ENCODE measurements around the gene EREG. TPM values are rescaled to one million over a fixed set of nuclear protein-coding genes. Genes with fewer than 3 reads are reported as not detected.
A peak's percentile ranks its signal among the peaks of the same experiment; 100 is the strongest.

The EREG gene
- polyA plus RNA-seq, 1 donor (not counting 4 experiments of a cell fraction or from before 2014, with no cell fraction given), result 38.7 TPM

GRCh38 chr4:74374561-74375327 lies 9.8 kb downstream of the EREG start:
- peaks cover 64% of the 10 kb centered on the region for H3K4me1 ChIP-seq (ENCODE audit: control insufficient read depth, extremely low read depth, insufficient read depth, low read length)
- peak overlapping the region in 2 of 3 experiments; percentile 47 to 55 for H3K4me3 ChIP-seq (ENCODE audit: control insufficient read depth in 2 of 3, extremely low read depth in 1 of 3, insufficient read depth in 2 of 3, low read depth in 1 of 3, low read length in 3 of 3)
- H4K20me1 ChIP-seq (ENCODE audit: control insufficient read depth, extremely low read depth, insufficient read depth, low read length), result no peaks in the 10 kb centered on the region
- H3K9me1 ChIP-seq (ENCODE audit: control insufficient read depth, extremely low read depth, insufficient read depth, low read length), result peaks cover 2% of the 10 kb centered on the region
- peaks cover 2 to 12% of the 10 kb centered on the region in 2 experiments for H3K36me3 ChIP-seq (ENCODE audit: control insufficient read depth in 2 of 2, extremely low read depth in 1 of 2, insufficient read depth in 2 of 2, low read length in 2 of 2)
- H2AFZ ChIP-seq (ENCODE audit: control insufficient read depth, low read length), result no peak overlapping the region
- H3K27ac ChIP-seq (ENCODE audit: control insufficient read depth, insufficient read depth, low read length), result peak overlapping the region; percentile 95
- H3K27me3 ChIP-seq (ENCODE audit: control insufficient read depth, extremely low read depth, insufficient read depth, low read length), result no peaks in the 10 kb centered on the region
- peak overlapping the region; percentile 57 for H3K9ac ChIP-seq (ENCODE audit: control insufficient read depth, extremely low read depth, insufficient read depth, low read length)
- peak; percentile 91 for DNase-seq (ENCODE audit: low read depth, low spot score)
- dilution Hi-C loops (cut with MboI; ENCODE audit: extremely low pct_ligation_motif_present, low sequenced_read_pairs), result no loop called here
- no peaks in the 10 kb centered on the region for H3K9me3 ChIP-seq (ENCODE audit: control insufficient read depth, low read depth, low read length)
- peaks cover 14% of the 10 kb centered on the region for H3K79me2 ChIP-seq (ENCODE audit: control insufficient read depth, insufficient read depth, low read length)
- H3K4me2 ChIP-seq (ENCODE audit: control insufficient read depth, extremely low read depth, insufficient read depth, low read depth, low read length), result peak overlapping the region; percentile 80
- FAIRE-seq, result peak; percentile 97
- TF ChIP-seq EZH2 (IDR thresholded peaks at IDR 0.05; ENCODE audit: low read length) (no peak), CTCF (optimal IDR thresholded peaks at IDR 0.05 in 1 of 3, IDR thresholded peaks at IDR 0.05 in 1 of 3, conservative IDR thresholded peaks at IDR 0.05 in 1 of 3; ENCODE audit: extremely low read depth in 1 of 3, insufficient read depth in 2 of 3, low read length in 3 of 3) (no peak)

GRCh38 chr4:74375824-74376426 lies 11.0 kb downstream of the EREG start:
- no peak for TF ChIP-seq CTCF (optimal IDR thresholded peaks at IDR 0.05 in 1 of 3, IDR thresholded peaks at IDR 0.05 in 1 of 3, conservative IDR thresholded peaks at IDR 0.05 in 1 of 3; ENCODE audit: extremely low read depth in 1 of 3, insufficient read depth in 2 of 3, low read length in 3 of 3)
- no peak for TF ChIP-seq EZH2 (IDR thresholded peaks at IDR 0.05; ENCODE audit: low read length)
- Histone ChIP-seq H3K9me1 (ENCODE audit: control insufficient read depth, extremely low read depth, insufficient read depth, low read length) (no peaks in the 10 kb centered on the region), H2AFZ (ENCODE audit: control insufficient read depth, low read length) (peak overlapping the region; percentile 12), H3K4me3 (ENCODE audit: control insufficient read depth in 2 of 3, extremely low read depth in 1 of 3, insufficient read depth in 2 of 3, low read depth in 1 of 3, low read length in 3 of 3) (peak overlapping the region in 2 of 3 experiments; percentile 24 to 48), H4K20me1 (ENCODE audit: control insufficient read depth, extremely low read depth, insufficient read depth, low read length) (no peaks in the 10 kb centered on the region), H3K9ac (ENCODE audit: control insufficient read depth, extremely low read depth, insufficient read depth, low read length) (peak overlapping the region; percentile 58), H3K36me3 (ENCODE audit: control insufficient read depth in 2 of 2, extremely low read depth in 1 of 2, insufficient read depth in 2 of 2, low read length in 2 of 2) (peaks cover 2 to 21% of the 10 kb centered on the region in 2 experiments), H3K4me2 (ENCODE audit: control insufficient read depth, extremely low read depth, insufficient read depth, low read depth, low read length) (peak overlapping the region; percentile 73), H3K9me3 (ENCODE audit: control insufficient read depth, low read depth, low read length) (no peaks in the 10 kb centered on the region), H3K79me2 (ENCODE audit: control insufficient read depth, insufficient read depth, low read length) (peaks cover 13% of the 10 kb centered on the region), H3K27me3 (ENCODE audit: control insufficient read depth, extremely low read depth, insufficient read depth, low read length) (no peaks in the 10 kb centered on the region), H3K27ac (ENCODE audit: control insufficient read depth, insufficient read depth, low read length) (peak overlapping the region; percentile 77), H3K4me1 (ENCODE audit: control insufficient read depth, extremely low read depth, insufficient read depth, low read length) (peaks cover 54% of the 10 kb centered on the region)
- dilution Hi-C loops (cut with MboI; ENCODE audit: extremely low pct_ligation_motif_present, low sequenced_read_pairs), result no loop called here
- FAIRE-seq (peak; percentile 32), DNase-seq (ENCODE audit: low read depth, low spot score) (no peak)

Data from keratinocyte (primary cell).